Measurements from ENCODE around the gene LMAN1.

- TF ChIP-seq CTCF (IDR thresholded peaks at IDR 0.05; ENCODE audit: extremely low read depth in 1 of 2, insufficient read depth in 1 of 2, low read depth in 1 of 2, low read length in 2 of 2) (no peak), POLR2A (IDR thresholded peaks at IDR 0.05; ENCODE audit: low read depth, low read length) (no peak), GATA2 (IDR thresholded peaks at IDR 0.05; ENCODE audit: insufficient read depth, insufficient read length, low read depth, low read length) (no peak), POLR2AphosphoS5 (IDR thresholded peaks at IDR 0.05; ENCODE audit: insufficient read depth, low read depth, low read length) (no peak), MYC (IDR thresholded peaks at IDR 0.05; ENCODE audit: low read depth, low read length) (no peak), JUN (IDR thresholded peaks at IDR 0.05; ENCODE audit: borderline replicate concordance, insufficient read depth, insufficient read length, low read depth) (no peak), MAX (IDR thresholded peaks at IDR 0.05; ENCODE audit: insufficient read depth, insufficient read length) (no peak), EZH2 (IDR thresholded peaks at IDR 0.05; ENCODE audit: borderline replicate concordance, low read depth, low read length, severe bottlenecking) (no peak), FOS (IDR thresholded peaks at IDR 0.05; ENCODE audit: borderline replicate concordance, insufficient read depth, low read length) (no peak)
These were observed 72.7 kb downstream of the LMAN1 start for GRCh38 chr18:59286341-59286740.

Measured in endothelial cell of umbilical vein (primary cell).